ENCODE measurements around the gene LCTL.

The LCTL gene

DNA sequence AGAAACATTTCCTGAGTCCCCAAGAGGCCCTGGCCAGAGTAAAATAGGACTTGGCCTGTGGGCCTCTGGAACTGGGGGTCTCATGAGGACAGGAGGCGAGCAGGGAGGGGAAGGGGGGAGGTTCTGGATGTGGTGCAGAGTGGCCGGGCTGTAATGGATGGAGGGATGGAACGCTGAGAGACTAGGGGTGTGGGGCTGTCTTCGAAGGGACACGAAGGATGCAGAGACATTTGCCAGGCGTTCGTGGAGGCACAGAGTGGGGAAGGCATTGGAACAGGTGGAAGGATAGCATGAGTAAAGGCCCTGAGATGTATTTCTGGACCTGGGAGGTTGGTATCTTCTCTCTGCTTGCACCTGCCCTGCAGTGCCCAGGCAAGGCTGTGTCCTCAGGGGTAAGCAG is 2.1 kb upstream of the LCTL start:
- in situ Hi-C loops (cut with MboI; ENCODE audit: low pct_unique_long_range_greater_than_20kb, low sequenced_read_pairs, unreplicated experiment), result no loop called here
- no peak for DNase-seq (ENCODE audit: low spot score)
- TF ChIP-seq, protein P1, sequence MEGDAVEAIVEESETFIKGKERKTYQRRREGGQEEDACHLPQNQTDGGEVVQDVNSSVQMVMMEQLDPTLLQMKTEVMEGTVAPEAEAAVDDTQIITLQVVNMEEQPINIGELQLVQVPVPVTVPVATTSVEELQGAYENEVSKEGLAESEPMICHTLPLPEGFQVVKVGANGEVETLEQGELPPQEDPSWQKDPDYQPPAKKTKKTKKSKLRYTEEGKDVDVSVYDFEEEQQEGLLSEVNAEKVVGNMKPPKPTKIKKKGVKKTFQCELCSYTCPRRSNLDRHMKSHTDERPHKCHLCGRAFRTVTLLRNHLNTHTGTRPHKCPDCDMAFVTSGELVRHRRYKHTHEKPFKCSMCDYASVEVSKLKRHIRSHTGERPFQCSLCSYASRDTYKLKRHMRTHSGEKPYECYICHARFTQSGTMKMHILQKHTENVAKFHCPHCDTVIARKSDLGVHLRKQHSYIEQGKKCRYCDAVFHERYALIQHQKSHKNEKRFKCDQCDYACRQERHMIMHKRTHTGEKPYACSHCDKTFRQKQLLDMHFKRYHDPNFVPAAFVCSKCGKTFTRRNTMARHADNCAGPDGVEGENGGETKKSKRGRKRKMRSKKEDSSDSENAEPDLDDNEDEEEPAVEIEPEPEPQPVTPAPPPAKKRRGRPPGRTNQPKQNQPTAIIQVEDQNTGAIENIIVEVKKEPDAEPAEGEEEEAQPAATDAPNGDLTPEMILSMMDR (IDR thresholded peaks at IDR 0.05; ENCODE audit: extremely low read depth, insufficient read depth, missing control alignments), result no peak

DNA sequence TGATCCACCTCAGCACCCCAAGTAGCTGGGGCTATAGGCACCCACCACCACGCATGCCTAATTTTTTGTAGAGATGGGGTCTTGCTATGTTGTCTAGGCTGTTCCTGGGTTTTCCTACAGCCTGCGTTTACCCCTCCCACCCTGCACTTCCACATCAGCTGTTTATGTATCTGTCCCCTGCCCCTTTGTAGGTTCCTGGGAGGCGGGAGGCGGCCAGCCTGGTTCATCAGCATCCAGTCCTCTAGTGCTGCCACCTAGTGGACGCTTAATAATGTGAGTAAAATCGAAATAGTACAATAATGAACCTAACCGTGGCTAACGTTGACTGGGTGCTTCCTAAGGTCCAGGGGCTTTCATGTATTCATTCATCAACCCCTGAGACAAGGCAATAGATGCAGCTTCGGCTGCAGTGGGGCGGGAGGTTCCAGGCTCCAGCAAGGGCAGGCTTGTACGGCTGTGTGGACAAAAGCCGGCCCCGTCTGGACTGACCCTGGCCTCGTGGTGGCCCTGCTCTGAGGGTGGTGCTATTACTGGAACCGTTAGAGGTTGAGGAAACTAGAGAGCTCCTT is 1.2 kb upstream of the LCTL start:
- TF ChIP-seq, protein P1 (IDR thresholded peaks at IDR 0.05; ENCODE audit: extremely low read depth, insufficient read depth, missing control alignments), result peak; percentile 70
- peak; percentile 85 for DNase-seq (ENCODE audit: low spot score)
- in situ Hi-C loops (cut with MboI; ENCODE audit: low pct_unique_long_range_greater_than_20kb, low sequenced_read_pairs, unreplicated experiment), result no loop called here

DNA sequence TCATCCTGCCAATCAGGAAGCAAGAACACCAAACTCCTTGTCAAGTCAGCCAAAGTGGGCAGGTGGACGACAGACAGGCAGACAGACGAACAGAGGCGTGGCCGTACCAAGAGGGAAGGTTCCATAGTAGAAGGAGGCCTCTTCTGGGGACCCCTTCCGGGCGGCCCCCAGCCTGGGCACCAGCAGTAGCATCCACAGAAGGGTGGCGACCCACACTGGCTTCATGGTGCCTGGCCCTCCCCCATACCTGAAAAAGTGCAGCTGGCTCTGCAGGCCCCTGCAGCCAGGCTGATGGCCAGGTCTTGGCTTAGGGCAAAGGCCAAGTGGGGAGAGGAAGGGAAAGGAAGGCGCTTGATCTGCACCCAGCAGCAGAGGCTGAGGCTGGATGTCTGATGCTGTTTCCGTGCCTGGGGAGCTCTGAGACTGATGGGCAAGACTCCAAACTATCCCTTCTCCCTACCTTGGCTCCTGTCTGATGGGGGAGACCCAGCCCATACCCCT is 607 bp downstream of the LCTL start:
- no peak for DNase-seq (ENCODE audit: low spot score)
- in situ Hi-C loops (cut with MboI; ENCODE audit: low pct_unique_long_range_greater_than_20kb, low sequenced_read_pairs, unreplicated experiment), result no loop called here
- TF ChIP-seq, protein P1 (IDR thresholded peaks at IDR 0.05; ENCODE audit: extremely low read depth, insufficient read depth, missing control alignments), result no peak

DNA sequence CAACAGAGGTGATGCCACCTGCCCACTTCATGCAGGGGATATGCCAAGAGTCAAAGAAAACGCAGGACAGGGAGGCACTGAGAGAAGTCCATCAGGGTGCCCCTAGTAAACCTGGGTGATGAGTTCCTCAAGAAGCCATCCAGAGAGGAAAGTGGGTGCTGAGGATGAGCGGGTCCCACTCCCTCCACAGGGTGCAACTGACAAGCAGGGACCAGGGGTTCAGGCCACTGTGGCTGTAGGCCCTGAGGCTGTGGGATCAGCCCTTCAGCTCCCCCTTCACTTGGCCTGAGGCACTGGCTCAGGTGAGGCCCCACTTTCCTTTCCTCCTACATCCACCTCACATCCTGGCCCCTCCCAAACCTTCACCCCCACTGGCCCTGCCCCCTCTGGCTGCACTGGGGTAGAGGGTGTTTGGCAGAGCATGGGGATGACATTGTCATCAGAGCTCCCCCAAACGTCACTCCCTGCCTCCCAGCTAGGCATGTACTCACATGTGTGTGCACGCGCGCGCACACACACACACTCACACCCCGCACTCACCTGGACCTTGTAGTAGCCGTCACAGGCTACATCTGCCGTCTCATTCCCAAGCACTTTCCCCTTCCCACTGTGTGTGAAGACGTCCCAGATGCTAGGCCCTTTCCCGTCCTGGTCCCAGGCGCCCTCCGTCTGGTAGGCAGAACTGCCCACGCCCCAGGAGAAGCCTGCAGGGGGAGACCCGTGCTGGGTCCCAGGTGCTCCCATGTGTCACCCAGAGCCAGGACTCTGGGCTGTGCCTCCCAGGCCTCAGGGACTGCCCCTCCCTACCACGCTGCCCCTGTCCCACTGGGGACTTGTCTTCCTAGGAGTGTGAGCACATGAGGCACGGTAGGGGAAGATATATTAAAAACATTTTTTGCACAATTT is 1.4 kb downstream of the LCTL start:
- TF ChIP-seq, protein P1 (IDR thresholded peaks at IDR 0.05; ENCODE audit: extremely low read depth, insufficient read depth, missing control alignments), result no peak
- in situ Hi-C loops (cut with MboI; ENCODE audit: low pct_unique_long_range_greater_than_20kb, low sequenced_read_pairs, unreplicated experiment), result no loop called here
- no peak for DNase-seq (ENCODE audit: low spot score)

DNA sequence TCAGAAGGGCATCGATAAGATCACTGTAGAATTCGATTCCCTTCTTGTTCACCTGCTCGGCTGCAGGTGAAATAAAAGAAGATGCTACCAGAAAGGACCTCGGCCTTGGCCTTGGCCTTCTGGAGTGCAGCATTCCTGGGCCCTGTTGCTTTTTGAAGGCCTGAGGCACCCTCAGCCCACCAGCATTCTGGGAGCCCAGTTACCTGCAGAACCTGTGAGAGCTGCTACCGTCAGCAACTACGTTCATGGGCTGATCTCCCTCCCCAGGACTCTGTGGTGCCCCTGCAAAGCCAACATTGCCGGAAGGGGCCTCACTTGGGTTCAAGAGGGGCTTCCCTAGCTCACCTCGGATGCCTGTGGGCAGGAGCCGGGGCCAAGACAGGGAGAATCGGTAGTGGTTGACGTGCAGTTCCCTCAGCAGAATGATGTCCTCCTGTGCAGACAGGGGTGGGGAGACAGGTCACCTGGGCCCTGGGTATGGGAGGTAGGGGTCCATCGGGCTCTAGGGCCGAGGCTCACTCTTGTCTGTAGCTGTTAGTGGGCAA is 2.2 kb downstream of the LCTL start:
- no peak for DNase-seq (ENCODE audit: low spot score)
- in situ Hi-C loops (cut with MboI; ENCODE audit: low pct_unique_long_range_greater_than_20kb, low sequenced_read_pairs, unreplicated experiment), result no loop called here
- TF ChIP-seq, protein P1 (IDR thresholded peaks at IDR 0.05; ENCODE audit: extremely low read depth, insufficient read depth, missing control alignments), result no peak

DNA sequence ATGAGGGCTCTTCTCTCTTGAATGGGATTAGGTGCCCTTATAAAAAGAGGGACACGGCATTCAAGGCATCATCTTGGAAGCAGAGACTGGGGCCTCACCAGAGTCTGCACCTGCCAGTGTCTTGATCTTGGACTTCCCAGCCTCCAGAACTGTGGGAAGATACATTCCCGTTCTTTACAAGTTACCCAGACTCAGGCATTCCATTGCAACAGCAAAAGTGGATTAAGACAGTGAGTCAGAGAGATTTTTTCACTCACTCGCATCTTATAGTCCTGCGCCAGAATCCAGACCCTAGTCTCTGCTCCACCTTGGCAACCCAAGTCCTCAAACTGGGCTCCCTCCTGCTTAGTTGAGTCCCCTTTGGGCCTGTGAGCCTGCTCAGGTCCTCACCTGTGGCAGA is 2.7 kb downstream of the LCTL start:
- DNase-seq (ENCODE audit: low spot score), result no peak
- in situ Hi-C loops (cut with MboI; ENCODE audit: low pct_unique_long_range_greater_than_20kb, low sequenced_read_pairs, unreplicated experiment), result no loop called here
- TF ChIP-seq, protein P1 (IDR thresholded peaks at IDR 0.05; ENCODE audit: extremely low read depth, insufficient read depth, missing control alignments), result no peak
